Neural crest cell (in vitro differentiated cells): ENCODE results near the gene BAG1. TPM values are rescaled to one million over a fixed set of nuclear protein-coding genes. Genes with fewer than 3 reads are reported as not detected.

ENCODE experiments used
- DNase-seq: peaks from one replicate; pipeline ENCODE4 v3.0.0; 2021; ENCODE audit warnings: low read depth, mixed read lengths, low spot score
- H3K27ac Mint-ChIP-seq: one replicate; pipeline ENCODE4 v1.8.0; 2021; ENCODE audit warnings: mild to moderate bottlenecking, mixed read lengths; ENCODE audit not compliant: unreplicated experiment
- H3K27me3 Mint-ChIP-seq: 2 replicates; pipeline ENCODE4 v1.8.0; 2021; ENCODE audit warnings: low read depth, mild to moderate bottlenecking, mixed read lengths
- H3K36me3 Mint-ChIP-seq: 2 replicates; pipeline ENCODE4 v1.8.0; 2021; ENCODE audit warnings: low read depth, mild to moderate bottlenecking, mixed read lengths
- H3K4me1 Mint-ChIP-seq: 2 replicates; pipeline ENCODE4 v1.8.0; 2021; ENCODE audit warnings: mixed read lengths
- H3K4me3 Mint-ChIP-seq: one replicate; pipeline ENCODE4 v1.8.0; 2021; ENCODE audit warnings: mild to moderate bottlenecking, mixed read lengths
- H3K9me3 Mint-ChIP-seq: 2 replicates; pipeline ENCODE4 v1.8.0; 2021; ENCODE audit warnings: mixed read lengths
- total RNA-seq: library from RNA; stranded (reverse); gene quantifications from 2 replicates; pipeline ENCODE4 v1.2.1, GENCODE V29; 2021
- TF ChIP-seq, protein P1 (sequence below): fragments of 200-600 bp; sonication (generic); conservative IDR thresholded peaks from 2 replicates; pipeline ENCODE4 v1.5.0; 2021; ENCODE audit warnings: antibody characterized with exemption, mild to moderate bottlenecking

BAG1 gene
- total RNA-seq, 1 donor from 2014 or later: 97.5 TPM

DNA sequence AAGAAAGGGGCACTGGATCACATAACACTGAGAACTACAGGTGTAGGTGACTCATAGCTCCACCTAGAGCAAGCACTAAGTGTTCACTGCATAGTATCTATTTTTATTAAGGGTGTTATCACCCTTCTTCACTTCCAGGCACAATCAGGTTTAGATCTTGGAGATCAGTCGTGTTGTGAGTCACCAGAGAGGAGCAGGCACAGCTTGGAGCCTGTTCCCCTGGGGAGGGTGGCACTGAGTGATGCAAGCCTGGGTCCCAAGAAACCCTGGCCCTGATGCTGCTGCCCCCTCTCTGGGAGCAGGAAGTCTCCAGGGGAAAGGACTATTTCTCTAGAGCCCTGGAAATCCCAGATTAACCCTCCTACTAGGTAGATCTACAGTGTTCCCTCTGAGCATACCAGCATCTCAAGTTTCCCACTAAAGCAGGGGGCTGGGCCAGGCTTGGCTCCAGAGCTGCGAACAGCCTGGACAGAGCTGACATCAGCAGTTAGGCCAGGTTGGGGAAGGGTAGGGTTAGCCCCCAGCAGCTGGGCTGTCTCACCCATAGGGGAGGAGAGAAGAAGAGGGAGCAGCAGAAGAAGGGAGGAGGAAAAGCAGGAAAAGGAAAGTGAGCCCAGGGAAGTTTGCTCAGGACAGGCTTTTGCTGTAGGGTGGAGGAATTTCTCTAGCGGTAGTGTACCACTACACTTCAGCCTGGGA lies 52.7 kb downstream of the BAG1 start:
- Mint-ChIP-seq H3K9me3 (no peaks in the 10 kb centered on the region), H3K27ac (no peak overlapping the region), H3K4me3 (no peak overlapping the region), H3K36me3 (no peaks in the 10 kb centered on the region), H3K27me3 (peaks cover 30% of the 10 kb centered on the region), H3K4me1 (no peaks in the 10 kb centered on the region)
- TF ChIP-seq, protein P1, sequence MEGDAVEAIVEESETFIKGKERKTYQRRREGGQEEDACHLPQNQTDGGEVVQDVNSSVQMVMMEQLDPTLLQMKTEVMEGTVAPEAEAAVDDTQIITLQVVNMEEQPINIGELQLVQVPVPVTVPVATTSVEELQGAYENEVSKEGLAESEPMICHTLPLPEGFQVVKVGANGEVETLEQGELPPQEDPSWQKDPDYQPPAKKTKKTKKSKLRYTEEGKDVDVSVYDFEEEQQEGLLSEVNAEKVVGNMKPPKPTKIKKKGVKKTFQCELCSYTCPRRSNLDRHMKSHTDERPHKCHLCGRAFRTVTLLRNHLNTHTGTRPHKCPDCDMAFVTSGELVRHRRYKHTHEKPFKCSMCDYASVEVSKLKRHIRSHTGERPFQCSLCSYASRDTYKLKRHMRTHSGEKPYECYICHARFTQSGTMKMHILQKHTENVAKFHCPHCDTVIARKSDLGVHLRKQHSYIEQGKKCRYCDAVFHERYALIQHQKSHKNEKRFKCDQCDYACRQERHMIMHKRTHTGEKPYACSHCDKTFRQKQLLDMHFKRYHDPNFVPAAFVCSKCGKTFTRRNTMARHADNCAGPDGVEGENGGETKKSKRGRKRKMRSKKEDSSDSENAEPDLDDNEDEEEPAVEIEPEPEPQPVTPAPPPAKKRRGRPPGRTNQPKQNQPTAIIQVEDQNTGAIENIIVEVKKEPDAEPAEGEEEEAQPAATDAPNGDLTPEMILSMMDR: no peak
- no peak for DNase-seq

DNA sequence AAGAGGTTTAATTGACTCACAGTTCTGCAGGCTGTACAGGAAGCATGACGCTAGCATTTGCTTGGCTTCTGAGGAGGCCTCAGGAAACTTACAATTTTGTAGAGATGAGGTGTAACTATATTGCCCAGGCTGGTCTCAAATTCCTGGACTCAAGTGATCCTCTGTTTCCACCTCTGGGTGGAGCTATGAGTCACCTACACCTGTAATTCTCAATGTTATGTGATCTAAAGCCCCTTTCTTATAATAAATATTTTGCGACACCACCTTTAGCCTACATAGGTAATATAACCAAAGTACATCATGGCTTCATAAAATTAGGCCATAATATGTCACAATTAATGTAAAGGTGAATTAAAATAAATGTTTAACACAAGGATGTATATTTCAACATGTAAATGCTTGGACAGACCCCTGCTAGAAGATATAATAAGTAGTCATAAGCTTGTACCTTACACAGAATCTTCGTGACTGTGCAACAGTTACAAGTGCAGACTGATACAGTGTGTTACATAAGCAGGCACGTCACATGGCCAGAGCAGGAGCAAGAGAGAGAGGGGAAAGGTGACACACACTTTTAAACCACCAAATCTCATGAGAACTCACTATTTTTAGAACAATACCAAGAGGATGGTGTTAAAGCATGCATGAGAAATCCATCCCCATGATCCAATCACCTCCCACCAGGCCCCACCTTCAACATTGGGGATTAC lies 54.3 kb downstream of the BAG1 start:
- Mint-ChIP-seq H3K9me3 (no peaks in the 10 kb centered on the region), H3K27me3 (peaks cover 24% of the 10 kb centered on the region), H3K4me3 (no peak overlapping the region), H3K27ac (no peak overlapping the region), H3K36me3 (no peaks in the 10 kb centered on the region), H3K4me1 (no peaks in the 10 kb centered on the region)
- TF ChIP-seq, protein P1: no peak
- no peak for DNase-seq

DNA sequence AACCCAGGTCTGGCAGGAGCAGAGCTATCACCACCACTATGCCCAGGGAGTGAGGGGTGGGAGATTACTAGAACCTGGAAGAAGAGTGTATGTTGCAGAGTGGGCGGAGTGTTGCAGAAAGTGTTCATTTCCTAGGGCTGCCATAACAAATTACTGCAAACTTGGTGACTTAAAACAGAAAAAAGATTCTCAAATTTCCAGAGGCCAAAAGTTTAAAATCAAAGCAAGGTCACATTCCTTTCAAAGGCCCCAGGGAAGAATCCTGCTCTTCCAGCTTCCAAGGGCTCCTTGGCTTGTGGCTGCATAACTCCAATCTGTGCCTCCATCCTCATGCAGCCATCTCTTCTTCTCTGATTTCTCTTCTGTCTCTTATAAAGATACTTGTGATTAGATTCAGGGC lies 55.1 kb downstream of the BAG1 start:
- Mint-ChIP-seq H3K4me3 (no peak overlapping the region), H3K36me3 (no peaks in the 10 kb centered on the region), H3K9me3 (no peaks in the 10 kb centered on the region), H3K27ac (no peak overlapping the region), H3K4me1 (no peaks in the 10 kb centered on the region), H3K27me3 (peaks cover 24% of the 10 kb centered on the region)
- TF ChIP-seq, protein P1: no peak
- DNase-seq: no peak

DNA sequence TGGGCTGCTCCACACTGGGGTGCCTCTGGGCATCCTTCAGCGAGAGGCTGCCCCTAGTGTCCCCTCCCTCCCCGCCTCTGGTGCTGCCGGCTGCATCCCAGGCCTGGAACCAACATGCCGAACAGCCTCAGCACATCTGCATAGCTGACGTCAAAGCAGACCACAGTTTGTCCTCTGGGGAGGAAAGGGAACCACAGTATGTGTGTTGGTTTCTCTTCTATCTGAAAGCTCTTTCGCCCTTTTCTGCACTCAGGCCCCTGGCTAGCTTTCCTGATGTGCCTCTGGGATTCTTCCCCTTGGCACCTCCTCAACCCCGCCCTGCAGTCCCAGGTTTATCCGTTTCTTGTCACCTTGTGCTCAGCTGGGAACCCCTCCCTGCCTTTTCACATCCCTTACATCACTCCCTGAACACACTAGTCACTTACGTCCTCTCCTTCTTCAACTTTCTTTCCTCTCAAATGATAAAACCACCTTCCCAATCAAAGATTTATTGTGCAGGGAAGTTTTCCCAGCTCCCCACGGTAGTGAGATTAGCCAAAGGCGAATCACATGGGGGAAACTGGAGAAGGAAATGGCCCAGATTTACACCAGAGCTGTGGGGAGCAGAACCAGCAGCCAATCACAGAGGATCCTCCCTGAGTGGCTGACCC lies 61.8 kb downstream of the BAG1 start:
- Mint-ChIP-seq H3K4me1 (no peaks in the 10 kb centered on the region), H3K27ac (no peak overlapping the region), H3K36me3 (no peaks in the 10 kb centered on the region), H3K9me3 (no peaks in the 10 kb centered on the region), H3K27me3 (peaks cover 44% of the 10 kb centered on the region), H3K4me3 (no peak overlapping the region)
- TF ChIP-seq, protein P1: no peak
- DNase-seq: no peak

Other genes with a start within 250 kb of the BAG1 start
- gene DNAJA1, start 239.4 kb downstream of the BAG1 start, total RNA-seq: 252 and 254 TPM in 2 replicates
- 30.1 and 30.5 TPM in 2 replicates for gene SMU1, start 188.0 kb downstream of the BAG1 start, total RNA-seq
- gene B4GALT1, start 97.4 kb downstream of the BAG1 start, total RNA-seq: 17.8 and 17.9 TPM in 2 replicates
- gene SPINK4, start 24.5 kb downstream of the BAG1 start, total RNA-seq: not detected in 2 replicates
- gene CHMP5, start 341 bp upstream of the BAG1 start, total RNA-seq: 41.2 and 44.2 TPM in 2 replicates
- 32.2 and 33.2 TPM in 2 replicates for gene NFX1, start 25.8 kb upstream of the BAG1 start, total RNA-seq
- 0.57 and 0.98 TPM in 2 replicates for gene AQP7, start 137.9 kb upstream of the BAG1 start, total RNA-seq
- 1.1 TPM in 2 replicates for gene AQP3, start 182.9 kb upstream of the BAG1 start, total RNA-seq
- gene NOL6, start 209.2 kb upstream of the BAG1 start, total RNA-seq: 42.9 and 43.1 TPM in 2 replicates